Measurements from ENCODE around the gene DNAH10.

The DNAH10 gene

GRCh38 chr12:123962513-123962912, 200.4 kb downstream of the DNAH10 start:
- Mint-ChIP-seq H3K9me3 (no peaks in the 10 kb centered on the region), H3K27me3 (no peaks in the 10 kb centered on the region), H3K4me1 (peaks cover 15% of the 10 kb centered on the region), H3K4me3 (no peak overlapping the region), H3K36me3 (ENCODE audit: insufficient read depth) (peaks cover 2% of the 10 kb centered on the region), H3K27ac (ENCODE audit: low read depth) (peak overlapping the region; percentile 38)
- no peak for ATAC-seq (replicated peaks; ENCODE audit: extremely low read depth, poor library complexity, severe bottlenecking)
- DNase-seq (ENCODE audit: low spot score in 2 of 2): no peak

GRCh38 chr12:123963821-123964220, 201.7 kb downstream of the DNAH10 start:
- Mint-ChIP-seq H3K9me3 (no peaks in the 10 kb centered on the region), H3K36me3 (ENCODE audit: insufficient read depth) (no peaks in the 10 kb centered on the region), H3K4me3 (no peak overlapping the region), H3K27ac (ENCODE audit: low read depth) (no peak overlapping the region), H3K27me3 (no peaks in the 10 kb centered on the region), H3K4me1 (peaks cover 20% of the 10 kb centered on the region)
- DNase-seq (ENCODE audit: low spot score in 2 of 2): no peak
- ATAC-seq (replicated peaks; ENCODE audit: extremely low read depth, poor library complexity, severe bottlenecking): no peak

DNA sequence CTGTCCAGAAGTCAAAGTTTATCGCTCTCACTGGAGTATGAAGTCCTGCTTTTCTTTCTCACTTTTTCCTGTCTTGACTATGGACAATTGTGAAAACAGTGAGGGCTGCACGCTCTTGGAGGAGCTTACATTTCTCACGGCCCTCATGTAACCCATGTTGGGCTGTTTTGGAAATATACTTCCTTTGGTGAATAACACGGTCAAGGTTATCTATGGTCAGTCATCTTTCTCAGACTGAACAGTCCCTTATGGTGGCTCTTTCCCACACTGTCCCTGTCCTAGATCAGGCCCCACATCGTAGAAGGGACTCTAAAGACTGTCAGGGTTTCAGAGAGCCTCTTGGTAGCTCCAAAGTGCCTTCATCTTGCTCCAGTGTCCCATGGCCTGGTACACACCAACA, 203.3 kb downstream of the DNAH10 start:
- no peaks in the 10 kb centered on the region for H3K9me3 Mint-ChIP-seq
- ATAC-seq (replicated peaks; ENCODE audit: extremely low read depth, poor library complexity, severe bottlenecking): no peak
- no peaks in the 10 kb centered on the region for H3K27me3 Mint-ChIP-seq
- no peak for DNase-seq (ENCODE audit: low spot score in 2 of 2)
- H3K4me3 Mint-ChIP-seq: no peak overlapping the region
- H3K4me1 Mint-ChIP-seq: peaks cover 26% of the 10 kb centered on the region
- no peak overlapping the region for H3K27ac Mint-ChIP-seq (ENCODE audit: low read depth)
- no peaks in the 10 kb centered on the region for H3K36me3 Mint-ChIP-seq (ENCODE audit: insufficient read depth)

GRCh38 chr12:123966596-123966995, 204.5 kb downstream of the DNAH10 start:
- no peak overlapping the region for H3K4me3 Mint-ChIP-seq
- ATAC-seq (replicated peaks; ENCODE audit: extremely low read depth, poor library complexity, severe bottlenecking) (no peak), DNase-seq (ENCODE audit: low spot score in 2 of 2) (no peak)
- no peak overlapping the region for H3K27ac Mint-ChIP-seq (ENCODE audit: low read depth)
- no peaks in the 10 kb centered on the region for H3K27me3 Mint-ChIP-seq
- peaks cover 3% of the 10 kb centered on the region for H3K36me3 Mint-ChIP-seq (ENCODE audit: insufficient read depth)
- H3K4me1 Mint-ChIP-seq: peaks cover 21% of the 10 kb centered on the region
- no peaks in the 10 kb centered on the region for H3K9me3 Mint-ChIP-seq

DNA sequence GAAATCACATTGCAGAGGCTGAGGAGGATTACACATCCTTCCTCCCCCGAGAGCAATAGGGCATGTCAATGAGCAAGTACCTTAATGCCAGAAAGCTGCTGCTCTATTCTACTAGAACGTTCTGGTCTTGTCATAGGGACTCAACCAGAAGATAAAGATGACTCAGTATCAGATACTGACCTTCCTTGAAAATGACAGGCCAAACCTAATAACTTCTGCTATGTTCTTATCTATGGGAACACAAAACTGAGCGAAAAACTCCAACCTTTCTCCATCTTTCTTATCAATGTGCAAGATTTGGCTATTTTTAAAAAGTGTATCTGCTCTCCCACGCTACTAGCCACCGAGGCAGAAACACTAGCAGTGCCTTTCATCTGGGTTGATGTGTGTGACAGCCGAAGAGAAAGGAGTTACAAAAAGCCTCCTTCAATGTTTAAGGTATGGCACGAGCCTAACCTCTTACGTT, 205.1 kb downstream of the DNAH10 start:
- Mint-ChIP-seq H3K36me3 (ENCODE audit: insufficient read depth) (peaks cover 5% of the 10 kb centered on the region), H3K4me3 (no peak overlapping the region), H3K4me1 (peaks cover 21% of the 10 kb centered on the region), H3K27ac (ENCODE audit: low read depth) (no peak overlapping the region), H3K27me3 (no peaks in the 10 kb centered on the region), H3K9me3 (no peaks in the 10 kb centered on the region)
- ATAC-seq (replicated peaks; ENCODE audit: extremely low read depth, poor library complexity, severe bottlenecking) (no peak), DNase-seq (ENCODE audit: low spot score in 2 of 2) (no peak)

GRCh38 chr12:123971449-123971769, 209.3 kb downstream of the DNAH10 start:
- H3K4me3 Mint-ChIP-seq: peak overlapping the region; percentile 97

DNA sequence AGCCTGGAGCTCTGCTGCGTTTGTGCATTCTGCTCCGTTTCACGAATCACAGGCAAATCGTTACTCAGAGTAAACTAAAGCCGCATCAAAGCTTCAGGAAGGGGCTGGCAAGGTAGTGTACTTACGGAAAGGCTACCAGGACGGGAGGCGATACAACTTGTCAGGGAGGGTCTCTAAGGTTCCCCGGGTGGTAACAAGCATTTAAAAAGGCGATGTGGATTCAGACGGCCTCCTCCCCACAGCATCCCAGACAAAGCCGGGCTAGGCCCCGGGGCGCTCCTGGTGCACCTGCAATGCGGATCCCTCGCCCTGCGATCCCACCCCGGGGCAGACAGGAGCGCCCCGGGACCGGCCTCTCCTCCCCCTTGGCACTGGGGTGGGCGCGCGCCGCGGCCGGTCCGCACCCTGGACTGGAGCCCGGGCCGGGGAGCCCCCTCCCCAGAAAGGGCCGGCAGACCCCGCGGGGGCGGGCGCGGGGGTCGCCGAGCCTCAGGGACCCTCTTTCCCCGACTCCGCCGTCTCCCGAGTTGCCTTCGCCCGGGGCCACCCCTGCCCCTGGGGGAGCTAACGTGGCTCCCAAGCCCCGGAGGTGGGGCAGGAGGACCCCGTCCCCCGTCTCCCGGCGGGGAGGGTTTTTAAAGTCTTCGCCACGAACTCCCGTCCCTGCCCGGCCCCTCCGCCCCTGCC, 209.8 kb downstream of the DNAH10 start:
- Mint-ChIP-seq H3K4me3 (peak overlapping the region; percentile 97), H3K4me1 (peaks cover 35% of the 10 kb centered on the region), H3K36me3 (ENCODE audit: insufficient read depth) (peaks cover 13% of the 10 kb centered on the region), H3K27me3 (no peaks in the 10 kb centered on the region), H3K27ac (ENCODE audit: low read depth) (peak overlapping the region; percentile 87), H3K9me3 (no peaks in the 10 kb centered on the region)
- DNase-seq (ENCODE audit: low spot score in 2 of 2) (peak; percentile 18 to 22), ATAC-seq (replicated peaks; ENCODE audit: extremely low read depth, poor library complexity, severe bottlenecking) (peak; percentile 0)

More at GRCh38 chr12:123971449-123971769, 209.3 kb downstream of the DNAH10 start:
- Mint-ChIP-seq H3K27me3 (no peaks in the 10 kb centered on the region), H3K4me1 (peaks cover 35% of the 10 kb centered on the region), H3K9me3 (no peaks in the 10 kb centered on the region), H3K27ac (ENCODE audit: low read depth) (peak overlapping the region; percentile 87), H3K36me3 (ENCODE audit: insufficient read depth) (peaks cover 13% of the 10 kb centered on the region)
- DNase-seq (ENCODE audit: low spot score in 2 of 2) (no peak), ATAC-seq (replicated peaks; ENCODE audit: extremely low read depth, poor library complexity, severe bottlenecking) (no peak)

GRCh38 chr12:123972457-123973401, 210.6 kb downstream of the DNAH10 start, which contains the start of the genes CCDC92 and ZNF664:
Gene CCDC92 (minus strand): TSS chr12:123972831. CDS start chr12:123944305, 28,526 bp downstream.
Gene ZNF664 (plus strand): TSS chr12:123973215. CDS start chr12:124012145, 38,930 bp downstream.
- peaks cover 34% of the 10 kb centered on the region for H3K4me1 Mint-ChIP-seq
- peak within 1 kb of the TSS; percentile 96 for H3K27ac Mint-ChIP-seq (ENCODE audit: low read depth)
- no peaks in the 10 kb centered on the region for H3K27me3 Mint-ChIP-seq
- peaks cover 13% of the 10 kb centered on the region for H3K36me3 Mint-ChIP-seq (ENCODE audit: insufficient read depth)
- ATAC-seq (replicated peaks; ENCODE audit: extremely low read depth, poor library complexity, severe bottlenecking) (peak; percentile 78), DNase-seq (ENCODE audit: low spot score in 2 of 2) (peak; percentile 87 to 90)
- H3K9me3 Mint-ChIP-seq: no peaks in the 10 kb centered on the region
- H3K4me3 Mint-ChIP-seq: peak within 1 kb of the TSS; percentile 97

DNA sequence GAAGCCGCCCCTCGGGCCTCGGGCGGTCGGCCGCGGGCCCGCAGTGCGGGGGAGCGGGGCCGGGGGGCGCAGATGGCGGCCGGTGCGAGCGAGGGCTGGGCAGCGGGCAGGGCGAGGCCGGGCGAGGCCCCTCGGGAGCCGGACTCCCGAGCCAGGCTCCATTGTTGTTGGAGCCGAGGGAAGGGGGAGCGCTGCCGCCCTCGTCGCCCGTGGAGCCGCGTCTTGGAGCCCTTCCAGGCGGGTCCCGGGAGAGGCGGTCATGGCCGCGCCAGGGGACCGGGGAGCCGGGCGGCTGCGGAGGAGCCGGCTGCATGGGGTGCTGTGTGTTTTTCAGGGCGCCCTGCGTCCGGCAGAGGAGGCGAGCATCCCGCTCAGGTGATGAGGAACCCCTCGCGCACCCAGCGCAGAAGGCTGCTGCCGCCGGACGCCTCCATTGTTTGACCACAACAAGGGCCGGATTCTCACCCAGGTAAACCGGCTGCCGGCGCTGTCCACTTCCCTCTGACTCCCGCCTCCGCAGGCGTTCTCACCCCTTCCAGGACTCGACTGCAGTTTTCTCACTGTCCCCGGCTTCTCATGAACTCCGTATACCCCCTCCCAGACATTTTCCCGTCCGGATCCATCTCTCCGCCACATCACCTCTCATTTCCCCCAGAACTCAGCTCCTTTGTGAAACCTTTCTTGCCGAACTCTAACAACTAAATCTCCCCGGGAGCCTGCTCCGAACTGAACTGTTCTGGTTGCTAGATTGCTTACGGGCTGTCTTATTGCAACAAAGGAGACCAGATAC, 211.6 kb downstream of the DNAH10 start:
- no peaks in the 10 kb centered on the region for H3K27me3 Mint-ChIP-seq
- H3K4me1 Mint-ChIP-seq: peaks cover 33% of the 10 kb centered on the region
- H3K36me3 Mint-ChIP-seq (ENCODE audit: insufficient read depth): peaks cover 14% of the 10 kb centered on the region
- DNase-seq (ENCODE audit: low spot score in 2 of 2) (no peak), ATAC-seq (replicated peaks; ENCODE audit: extremely low read depth, poor library complexity, severe bottlenecking) (no peak)
- no peaks in the 10 kb centered on the region for H3K9me3 Mint-ChIP-seq
- peak overlapping the region; percentile 97 for H3K4me3 Mint-ChIP-seq
- H3K27ac Mint-ChIP-seq (ENCODE audit: low read depth): peak overlapping the region; percentile 96

DNA sequence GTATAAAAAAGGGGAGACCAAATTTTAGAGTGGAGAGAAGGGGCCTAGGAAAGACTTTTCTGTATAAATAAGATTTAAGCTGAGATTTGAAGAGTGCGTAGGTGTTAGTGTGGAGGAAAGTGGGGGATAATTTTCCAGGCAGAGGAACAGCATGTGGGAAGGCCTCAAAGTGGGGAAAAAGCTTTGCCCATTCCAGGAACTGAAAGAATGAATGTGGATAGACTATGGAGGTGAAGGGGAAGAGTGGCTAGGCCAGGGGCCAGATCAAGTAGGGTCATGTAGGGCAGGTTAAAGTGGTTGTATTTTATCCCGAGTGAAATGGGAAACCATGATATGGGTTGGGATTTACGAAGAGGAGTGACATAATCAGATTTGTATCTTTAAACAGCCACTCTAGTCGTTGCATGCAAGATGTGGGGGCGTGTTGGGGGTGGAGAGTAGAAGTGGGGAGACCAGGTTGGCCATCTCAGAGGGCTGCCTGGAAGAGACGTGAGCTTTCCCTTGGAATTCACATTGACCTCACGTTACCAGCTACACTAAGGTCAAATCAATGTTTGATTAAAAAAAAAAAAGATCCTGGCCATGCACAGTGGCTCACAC, 214.2 kb downstream of the DNAH10 start:
- ATAC-seq (replicated peaks; ENCODE audit: extremely low read depth, poor library complexity, severe bottlenecking) (no peak), DNase-seq (ENCODE audit: low spot score in 2 of 2) (no peak)
- H3K4me3 Mint-ChIP-seq: no peak overlapping the region
- no peaks in the 10 kb centered on the region for H3K9me3 Mint-ChIP-seq
- peaks cover 15% of the 10 kb centered on the region for H3K36me3 Mint-ChIP-seq (ENCODE audit: insufficient read depth)
- no peaks in the 10 kb centered on the region for H3K27me3 Mint-ChIP-seq
- peaks cover 35% of the 10 kb centered on the region for H3K4me1 Mint-ChIP-seq
- peak overlapping the region; percentile 63 for H3K27ac Mint-ChIP-seq (ENCODE audit: low read depth)

GRCh38 chr12:123979566-123979965, 217.5 kb downstream of the DNAH10 start:
- H3K27ac Mint-ChIP-seq (ENCODE audit: low read depth): no peak overlapping the region

DNA sequence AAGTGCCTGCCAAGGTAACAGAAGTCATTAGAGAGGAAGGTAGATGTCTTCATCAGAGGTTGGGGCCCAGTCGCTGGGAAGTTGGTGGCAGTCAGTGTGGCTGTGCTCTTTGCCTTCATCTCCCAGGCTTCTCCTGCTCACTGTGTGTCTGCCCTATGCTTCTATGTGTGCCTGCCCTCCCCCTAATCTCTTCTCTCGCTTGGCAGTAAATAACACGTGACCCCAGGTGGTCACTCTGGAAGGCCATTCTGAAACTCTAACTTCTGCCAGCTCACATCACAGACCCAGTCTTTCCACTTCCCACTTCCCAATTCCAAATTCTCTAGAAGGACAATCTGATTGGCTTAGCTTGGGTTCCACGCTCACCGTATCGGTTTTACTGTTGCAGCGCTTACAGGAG, 220.2 kb downstream of the DNAH10 start:
- Mint-ChIP-seq H3K27me3 (no peaks in the 10 kb centered on the region), H3K9me3 (no peaks in the 10 kb centered on the region), H3K27ac (ENCODE audit: low read depth) (no peak overlapping the region), H3K4me3 (no peak overlapping the region), H3K36me3 (ENCODE audit: insufficient read depth) (peaks cover 3% of the 10 kb centered on the region), H3K4me1 (peaks cover 45% of the 10 kb centered on the region)
- ATAC-seq (replicated peaks; ENCODE audit: extremely low read depth, poor library complexity, severe bottlenecking) (no peak), DNase-seq (ENCODE audit: low spot score in 2 of 2) (no peak)

More at GRCh38 chr12:123979566-123979965, 217.5 kb downstream of the DNAH10 start:
- no peak for ATAC-seq (replicated peaks; ENCODE audit: extremely low read depth, poor library complexity, severe bottlenecking)
- no peak for DNase-seq (ENCODE audit: low spot score in 2 of 2)
- Mint-ChIP-seq H3K4me1 (peaks cover 45% of the 10 kb centered on the region), H3K9me3 (no peaks in the 10 kb centered on the region), H3K27me3 (no peaks in the 10 kb centered on the region), H3K4me3 (no peak overlapping the region), H3K36me3 (ENCODE audit: insufficient read depth) (peaks cover 5% of the 10 kb centered on the region)

All from central memory CD8-positive, alpha-beta T cell (primary cell).